Activated naive CD8-positive, alpha-beta T cell treated with anti-CD3 and anti-CD28 coated beads, Interleukin-2, amount 50 U/mL, for 16 hours (primary cell): ENCODE results near the gene SARS2.
"Not testable (repeated sequence)": the region's sequence is repeated elsewhere in the genome, so short reads cannot be mapped to it uniquely, and the experiment has no call there.

Experiments used
- DNase-seq: peaks from one replicate; pipeline ENCODE4 v3.0.0-alpha.2; 2020; ENCODE audit warnings: low read depth, low spot score

The SARS2 gene

GRCh38 chr19:38946229-38947010 lies 15.9 kb upstream of the SARS2 start:
- no peak for DNase-seq

GRCh38 chr19:38945562-38946228 lies 15.1 kb upstream of the SARS2 start:
- no peak for DNase-seq

- no peak for DNase-seq
These were observed 14.5 kb upstream of the SARS2 start for GRCh38 chr19:38944981-38945506.

- DNase-seq: no peak
These were observed 12.1 kb upstream of the SARS2 start for GRCh38 chr19:38942471-38943181.

DNA sequence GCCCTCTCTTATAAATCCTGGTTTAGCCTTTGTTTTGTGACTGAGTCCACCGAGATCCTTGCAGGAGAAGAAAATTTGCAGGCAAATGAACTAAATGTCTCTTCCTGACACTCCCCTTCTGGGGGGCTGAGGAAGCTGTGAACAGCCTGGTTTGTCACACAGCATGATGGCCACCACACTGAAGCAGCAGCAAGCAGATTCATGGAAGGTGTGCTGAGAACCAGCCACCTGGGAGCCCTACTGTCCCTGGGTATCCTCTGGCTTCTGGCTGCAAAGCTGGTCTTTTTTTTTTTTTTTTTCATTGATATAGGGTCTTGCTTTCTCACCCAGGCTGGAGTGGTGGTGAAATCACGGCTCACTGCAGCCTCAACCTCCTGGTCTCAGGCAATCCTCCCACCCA lies 11.4 kb upstream of the SARS2 start:
- DNase-seq: no peak

GRCh38 chr19:38941466-38941865 lies 10.9 kb upstream of the SARS2 start:
- not testable (repeated sequence) for DNase-seq

DNA sequence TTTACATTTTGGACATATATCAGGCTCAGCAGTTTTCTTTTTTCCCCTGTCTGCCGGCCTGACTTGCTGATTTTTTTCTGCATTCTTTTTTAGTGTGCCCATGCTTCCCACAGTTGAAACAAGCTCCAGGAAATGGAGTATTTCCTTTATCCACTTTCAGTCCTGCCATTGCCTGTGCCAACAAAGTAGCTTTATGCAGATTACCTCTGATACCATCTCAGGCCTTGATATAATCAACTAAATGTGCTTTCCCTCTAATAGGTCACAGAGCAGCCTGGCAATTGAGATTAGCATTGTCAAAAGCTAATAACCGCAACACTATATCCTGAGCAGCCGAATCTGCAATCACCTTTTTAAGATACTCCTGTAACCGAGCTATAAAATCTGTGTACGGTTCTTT lies 9.4 kb upstream of the SARS2 start:
- no peak for DNase-seq

DNA sequence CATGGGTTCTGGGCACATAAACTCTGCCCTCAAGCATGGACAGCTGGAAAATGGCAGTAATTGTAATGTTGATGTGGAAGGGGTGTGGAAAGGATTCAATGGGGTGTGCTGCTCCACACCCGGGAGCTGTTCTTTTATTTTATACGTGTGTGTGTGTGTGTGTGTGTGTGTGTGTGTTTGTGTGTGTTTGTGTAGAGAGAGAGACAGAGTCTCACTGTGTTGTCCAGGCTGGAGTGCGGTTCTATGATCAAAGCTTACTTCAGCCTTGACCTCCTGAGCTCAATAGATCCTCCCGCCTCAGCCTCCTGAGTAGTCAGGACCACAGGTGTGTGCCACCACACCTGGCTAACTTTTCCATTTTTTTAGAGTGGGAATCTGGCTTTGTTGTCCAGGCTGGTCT lies 3.0 kb upstream of the SARS2 start:
- DNase-seq: no peak

- DNase-seq: no peak
These were observed 2.0 kb upstream of the SARS2 start for GRCh38 chr19:38932425-38933179.

DNA sequence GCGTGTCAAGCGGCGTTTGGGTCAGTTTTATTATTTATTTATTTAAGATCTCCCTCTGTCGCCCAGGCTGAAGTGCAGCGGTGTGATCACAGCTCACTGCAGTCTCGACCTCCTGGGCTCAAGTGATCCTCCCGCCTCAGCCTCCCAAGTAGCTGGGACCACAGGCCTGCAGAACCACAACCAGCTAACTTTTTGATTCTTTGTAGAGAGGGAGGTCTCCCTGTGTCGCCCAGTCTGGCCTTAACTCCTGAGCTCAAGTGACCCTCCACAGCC lies 894 bp upstream of the SARS2 start:
- no peak for DNase-seq

- DNase-seq: peak; percentile 95
These were observed 385 bp upstream of the SARS2 start, which contains the start of gene MRPS12 for GRCh38 chr19:38930776-38931520. Gene MRPS12, plus strand, starts transcription at chr19:38930944. Its CDS starts 351 bp downstream, at chr19:38931295.

DNA sequence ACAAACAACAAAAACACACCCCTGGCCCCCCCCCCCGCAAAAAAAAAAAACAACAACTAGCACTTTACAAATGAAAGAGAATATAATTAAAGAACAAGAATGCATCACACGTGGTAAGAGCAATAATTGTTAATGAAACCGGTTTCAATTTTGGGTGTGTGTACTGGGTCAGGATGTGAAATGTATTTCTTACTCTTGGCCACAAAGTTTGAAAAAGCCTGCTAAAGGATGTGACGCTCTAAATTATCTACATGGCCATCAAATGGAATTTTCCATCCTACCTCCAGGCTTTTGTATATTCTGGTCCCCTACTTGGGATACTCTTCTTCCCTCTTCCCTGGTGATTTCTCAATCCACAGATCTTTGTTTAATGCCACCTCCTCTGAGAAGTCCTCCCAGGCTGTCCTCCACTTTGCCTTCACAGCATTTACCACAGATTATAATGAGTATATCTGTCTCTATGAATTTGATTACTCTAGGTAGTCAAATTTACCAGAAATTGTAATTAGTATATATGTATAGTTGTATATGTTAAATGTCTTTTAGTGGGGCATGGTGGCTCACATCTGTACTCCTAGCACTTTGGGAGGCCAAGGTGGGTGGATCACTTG lies 2.1 kb downstream of the SARS2 start:
- no peak for DNase-seq

DNA sequence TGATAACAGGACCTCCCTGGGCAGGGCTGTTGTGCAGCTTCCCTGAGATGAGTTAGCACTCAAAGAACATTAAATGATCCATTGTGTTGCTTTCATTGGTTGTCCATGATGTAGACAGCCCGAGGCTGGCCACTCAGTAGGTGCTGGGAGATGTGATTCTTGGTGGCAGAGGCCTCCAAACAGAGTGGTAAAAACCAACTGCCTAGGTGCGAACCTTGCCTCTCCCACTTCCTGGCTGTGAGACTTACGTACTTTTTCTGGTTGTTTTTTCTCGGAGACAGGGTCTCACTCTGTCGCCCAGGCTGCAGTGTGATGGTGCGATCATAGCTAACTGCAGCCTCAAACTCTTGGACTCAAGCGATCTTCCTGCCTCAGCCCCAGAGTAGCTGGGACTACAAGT lies 6.2 kb downstream of the SARS2 start:
- no peak for DNase-seq

DNA sequence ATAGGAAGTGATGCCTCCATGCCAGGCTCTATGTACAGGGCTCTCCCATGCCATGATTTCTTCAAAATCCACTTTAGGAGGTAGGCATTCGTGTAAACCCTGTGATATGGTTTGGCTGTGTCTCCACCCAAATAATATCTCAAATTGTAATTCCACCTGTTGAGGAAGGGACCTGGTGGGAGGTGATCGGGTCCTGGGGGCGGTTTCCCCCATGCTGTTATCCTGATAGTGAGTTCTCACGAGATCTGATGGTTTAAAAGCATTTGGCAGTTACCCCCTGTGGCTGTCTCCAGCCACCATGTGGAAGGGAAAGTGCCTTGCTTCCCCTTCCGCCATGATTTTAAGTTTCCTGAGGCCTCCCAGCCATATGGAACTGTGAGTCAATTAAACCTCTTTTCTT lies 8.1 kb downstream of the SARS2 start:
- DNase-seq: no peak

DNA sequence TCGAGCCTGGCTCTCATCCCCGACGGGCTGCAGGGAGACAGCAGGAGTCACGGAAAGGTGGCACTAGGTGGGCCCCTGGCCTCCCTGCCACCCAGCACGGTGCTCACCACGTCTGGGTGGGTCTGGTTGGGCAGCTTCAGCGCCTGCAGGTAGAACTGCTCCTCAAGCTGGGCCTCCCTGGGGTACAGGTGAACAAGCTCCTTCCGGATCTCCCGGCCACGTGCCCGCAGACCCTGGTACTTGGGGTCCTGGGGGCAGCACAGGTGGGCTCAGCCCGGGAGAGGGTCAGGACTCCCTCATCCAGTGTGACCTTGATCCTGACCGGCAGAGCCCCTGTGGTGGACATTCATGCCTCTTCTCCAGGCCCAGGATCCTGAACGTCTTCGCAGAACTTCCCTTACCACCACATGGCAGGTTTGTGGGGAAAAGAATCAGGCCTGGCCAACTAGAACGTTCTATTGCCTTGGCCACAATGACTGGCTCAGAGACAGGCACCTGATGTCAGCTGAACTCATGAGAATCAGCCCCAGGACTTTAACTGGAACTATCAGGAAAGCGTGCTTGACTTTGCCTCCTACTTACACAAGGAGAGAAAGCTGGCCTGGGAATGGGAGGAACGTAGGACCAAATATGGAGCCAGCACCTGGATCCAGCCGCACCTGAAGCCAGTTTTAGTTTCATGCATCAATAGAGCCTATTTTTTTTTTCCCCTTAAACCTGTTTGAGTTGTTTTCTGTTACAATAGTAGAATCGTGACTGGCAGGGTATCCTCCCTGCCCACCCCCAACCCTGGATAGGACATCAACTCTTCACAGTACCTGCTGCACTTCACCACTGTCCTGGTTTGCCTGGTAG lies 8.9 kb downstream of the SARS2 start:
- no peak for DNase-seq

GRCh38 chr19:38920602-38921419 lies 9.8 kb downstream of the SARS2 start:
- no peak for DNase-seq

- DNase-seq: no peak
These were observed 10.5 kb downstream of the SARS2 start for GRCh38 chr19:38919837-38920601.

DNA sequence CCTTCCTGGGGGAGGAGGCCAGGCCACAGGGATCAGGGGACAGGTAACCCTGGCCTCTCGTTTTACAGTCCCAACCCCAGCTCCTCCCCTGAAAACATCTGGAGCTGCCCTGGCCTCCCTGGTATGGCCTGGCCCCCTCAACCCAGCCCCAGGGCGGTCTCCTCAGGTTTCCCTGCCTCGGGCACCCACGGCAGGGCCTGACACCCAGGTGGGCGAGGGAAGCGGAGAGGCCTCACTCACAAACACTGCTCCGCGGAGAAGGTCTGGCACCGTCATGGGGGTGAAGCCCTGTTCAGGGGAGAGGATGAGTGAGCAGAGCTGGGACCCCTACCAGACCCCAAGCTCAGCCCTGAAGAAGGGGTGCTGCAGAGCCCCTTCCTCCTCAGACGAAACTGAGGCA lies 12.0 kb downstream of the SARS2 start:
- DNase-seq: no peak
